Dedifferentiated amniotic fluid mesenchymal stem cell (primary cell): ENCODE data around the gene H6PD.
A peak's percentile ranks its signal among the peaks of the same experiment; 100 is the strongest.

Experiments
- DNase-seq: peaks from one replicate; pipeline ENCODE4 v3.0.0-alpha.2; 2016; ENCODE audit errors: extremely low spot score

H6PD gene

DNA sequence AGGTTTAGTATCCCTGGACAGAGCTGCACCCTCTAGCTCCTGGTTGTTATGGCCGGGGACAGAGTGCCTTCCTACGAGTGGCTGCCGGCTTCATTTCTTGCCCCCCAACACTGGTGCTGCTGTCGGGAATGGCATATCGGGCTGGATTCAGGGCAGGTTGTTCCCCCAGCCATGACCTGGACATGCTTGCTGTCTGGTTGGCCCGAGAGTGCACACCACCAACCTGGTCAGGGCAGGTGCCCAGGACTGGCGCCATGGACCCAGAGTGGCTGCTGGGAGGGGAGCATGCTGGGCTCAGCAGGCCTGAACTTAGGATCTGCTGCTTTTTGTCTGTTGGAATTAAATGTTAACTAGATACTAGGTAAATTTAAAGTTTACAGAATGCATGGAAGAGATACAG lies 21.8 kb downstream of the H6PD start:
- DNase-seq = no peak

DNA sequence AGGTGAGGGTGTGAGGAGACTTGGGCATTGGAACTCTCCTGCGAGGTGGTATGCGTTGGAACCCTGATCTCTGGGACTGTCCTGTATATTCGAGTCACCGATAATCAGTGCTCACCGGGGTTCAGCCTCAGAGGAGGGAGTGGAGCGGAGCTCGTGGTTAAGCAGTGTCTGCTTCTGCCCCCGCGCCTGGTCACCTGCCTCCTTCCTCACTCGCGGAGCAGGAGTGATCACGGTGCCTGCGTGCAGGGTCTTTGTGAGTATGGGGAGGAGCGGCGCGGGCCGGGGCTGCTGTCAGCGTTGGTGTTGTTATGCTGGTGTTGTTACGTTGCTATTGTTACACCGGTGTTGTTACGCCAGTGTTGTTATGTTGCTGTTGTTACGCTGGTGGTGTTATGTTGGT lies 23.3 kb downstream of the H6PD start:
- DNase-seq = no peak

DNA sequence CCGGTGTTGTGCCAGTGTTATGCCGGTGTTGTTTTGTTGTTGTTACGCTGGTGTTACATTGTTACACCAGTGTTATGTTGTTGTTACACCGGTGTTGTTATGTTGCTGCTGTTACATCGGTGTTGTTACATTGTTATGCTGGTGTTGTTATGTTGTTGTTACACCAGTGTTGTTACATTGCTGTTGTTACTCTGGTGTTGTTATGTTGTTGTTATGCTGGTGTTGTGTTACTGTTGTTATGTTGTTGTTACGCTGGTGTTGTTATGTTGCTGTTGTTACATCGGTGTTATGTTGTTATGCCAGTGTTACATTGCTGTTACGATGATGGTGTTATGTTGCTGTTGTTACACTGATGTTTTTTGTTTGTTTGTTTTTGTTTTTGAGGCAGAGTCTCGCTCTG lies 24.1 kb downstream of the H6PD start:
- no peak for DNase-seq

DNA sequence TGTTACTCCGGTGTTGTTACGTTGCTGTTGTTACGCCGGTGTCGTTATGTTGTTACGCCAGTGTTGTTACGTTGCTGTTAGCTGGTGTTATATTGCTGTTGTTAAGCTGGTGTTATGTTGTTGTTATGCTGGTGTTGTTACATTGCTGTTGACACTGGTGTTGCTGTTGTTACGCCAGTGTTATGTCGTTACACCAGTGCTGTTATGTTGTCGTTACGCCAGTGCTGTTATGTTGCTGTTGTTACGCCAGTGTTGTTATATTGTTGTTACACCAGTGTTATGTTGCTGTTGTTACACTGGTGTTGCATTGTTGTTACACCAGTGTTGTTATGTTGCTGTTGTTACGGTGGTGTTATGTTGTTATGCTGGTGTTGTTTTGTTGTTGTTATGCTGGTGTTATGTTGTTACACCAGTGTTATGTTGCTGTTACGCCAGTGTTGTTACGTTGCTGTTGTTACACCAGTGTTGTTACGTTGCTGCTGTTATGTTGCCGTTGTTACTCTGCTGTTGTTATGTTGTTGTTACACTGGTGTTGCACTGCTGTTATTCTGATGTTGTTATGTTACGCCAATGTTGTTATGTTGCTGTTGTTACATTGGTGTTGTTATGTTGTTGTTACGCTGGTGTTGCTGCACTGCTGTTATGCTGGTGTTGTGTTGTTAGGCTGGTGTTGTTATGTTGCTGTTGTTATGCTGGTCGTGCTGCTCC lies 25.6 kb downstream of the H6PD start:
- no peak for DNase-seq

DNA sequence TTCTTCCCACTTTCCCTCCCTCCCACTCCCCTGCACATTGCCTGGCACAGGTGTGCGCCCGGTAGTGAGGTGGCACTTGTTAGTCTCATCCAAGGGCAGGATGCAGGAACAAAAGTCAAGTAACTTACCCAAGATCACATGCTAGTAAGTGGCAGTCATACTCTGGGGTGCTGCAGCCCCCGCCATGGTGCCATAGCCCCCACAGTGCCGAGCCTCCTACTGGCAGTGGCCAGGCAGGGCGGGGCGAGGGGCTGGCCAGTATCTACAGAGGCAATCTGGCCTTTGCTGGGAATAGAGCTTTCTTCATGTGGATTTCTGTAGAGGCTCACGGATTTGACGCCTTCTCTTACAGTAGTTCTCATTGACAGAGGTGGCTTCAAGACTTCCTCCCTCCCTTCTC lies 26.9 kb downstream of the H6PD start:
- DNase-seq = no peak

DNA sequence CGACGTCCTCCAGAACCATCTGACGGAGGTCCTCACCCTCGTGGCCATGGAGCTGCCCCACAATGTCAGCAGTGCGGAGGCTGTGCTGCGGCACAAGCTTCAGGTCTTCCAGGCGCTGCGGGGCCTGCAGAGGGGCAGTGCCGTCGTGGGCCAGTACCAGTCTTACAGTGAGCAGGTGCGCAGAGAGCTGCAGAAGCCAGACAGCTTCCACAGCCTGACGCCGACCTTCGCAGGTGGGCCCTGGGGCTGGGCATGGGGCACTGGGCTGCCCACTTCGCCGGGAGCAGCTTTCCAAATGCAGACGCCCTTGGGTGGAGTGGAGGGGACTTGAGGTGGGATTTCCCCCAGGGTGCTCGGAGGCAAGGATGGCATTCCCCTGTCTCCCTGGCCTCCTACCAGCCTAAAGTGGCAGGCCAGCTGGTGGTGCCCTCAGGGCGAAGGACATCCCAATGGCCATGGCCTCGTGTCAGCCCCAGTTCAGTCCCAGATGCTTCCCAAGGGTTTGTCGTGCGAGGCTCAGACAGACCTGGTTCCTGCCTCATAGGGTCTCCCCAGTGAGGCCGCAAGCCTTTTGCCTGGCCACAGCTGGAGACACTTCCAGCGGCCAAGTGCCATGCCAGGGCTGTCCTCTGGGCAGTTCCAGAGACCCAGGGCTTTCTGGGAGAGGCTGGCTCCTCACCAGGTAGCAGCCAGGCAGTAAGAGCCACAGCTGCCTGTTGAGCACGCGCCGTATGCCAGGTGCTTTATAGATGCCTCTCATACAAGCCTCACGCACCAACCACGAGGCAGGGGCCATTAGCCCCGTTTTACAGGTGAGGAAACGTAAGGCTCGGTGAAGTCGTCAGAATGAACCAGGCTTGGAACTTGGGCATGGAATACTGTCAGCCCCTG lies 27.8 kb downstream of the H6PD start:
- DNase-seq = no peak

DNA sequence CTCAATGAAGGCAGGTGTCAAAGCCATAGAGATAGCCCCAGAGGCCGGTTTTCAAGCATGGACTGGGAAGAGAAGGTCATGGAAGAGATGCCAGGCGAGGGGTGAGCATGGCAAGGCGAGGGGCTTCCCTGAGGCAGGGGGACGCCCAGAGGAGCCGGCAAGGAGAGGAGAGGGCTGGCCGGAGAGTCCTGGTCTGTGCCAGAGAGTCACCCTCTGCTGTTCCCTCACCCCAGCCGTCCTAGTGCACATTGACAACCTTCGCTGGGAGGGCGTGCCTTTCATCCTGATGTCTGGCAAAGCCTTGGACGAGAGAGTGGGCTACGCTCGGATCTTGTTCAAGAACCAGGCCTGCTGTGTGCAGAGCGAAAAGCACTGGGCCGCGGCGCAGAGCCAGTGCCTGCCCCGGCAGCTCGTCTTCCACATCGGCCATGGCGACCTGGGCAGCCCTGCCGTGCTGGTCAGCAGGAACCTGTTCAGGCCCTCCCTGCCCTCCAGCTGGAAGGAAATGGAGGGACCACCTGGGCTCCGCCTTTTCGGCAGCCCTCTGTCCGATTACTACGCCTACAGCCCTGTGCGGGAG lies 28.8 kb downstream of the H6PD start:
- no peak for DNase-seq

DNA sequence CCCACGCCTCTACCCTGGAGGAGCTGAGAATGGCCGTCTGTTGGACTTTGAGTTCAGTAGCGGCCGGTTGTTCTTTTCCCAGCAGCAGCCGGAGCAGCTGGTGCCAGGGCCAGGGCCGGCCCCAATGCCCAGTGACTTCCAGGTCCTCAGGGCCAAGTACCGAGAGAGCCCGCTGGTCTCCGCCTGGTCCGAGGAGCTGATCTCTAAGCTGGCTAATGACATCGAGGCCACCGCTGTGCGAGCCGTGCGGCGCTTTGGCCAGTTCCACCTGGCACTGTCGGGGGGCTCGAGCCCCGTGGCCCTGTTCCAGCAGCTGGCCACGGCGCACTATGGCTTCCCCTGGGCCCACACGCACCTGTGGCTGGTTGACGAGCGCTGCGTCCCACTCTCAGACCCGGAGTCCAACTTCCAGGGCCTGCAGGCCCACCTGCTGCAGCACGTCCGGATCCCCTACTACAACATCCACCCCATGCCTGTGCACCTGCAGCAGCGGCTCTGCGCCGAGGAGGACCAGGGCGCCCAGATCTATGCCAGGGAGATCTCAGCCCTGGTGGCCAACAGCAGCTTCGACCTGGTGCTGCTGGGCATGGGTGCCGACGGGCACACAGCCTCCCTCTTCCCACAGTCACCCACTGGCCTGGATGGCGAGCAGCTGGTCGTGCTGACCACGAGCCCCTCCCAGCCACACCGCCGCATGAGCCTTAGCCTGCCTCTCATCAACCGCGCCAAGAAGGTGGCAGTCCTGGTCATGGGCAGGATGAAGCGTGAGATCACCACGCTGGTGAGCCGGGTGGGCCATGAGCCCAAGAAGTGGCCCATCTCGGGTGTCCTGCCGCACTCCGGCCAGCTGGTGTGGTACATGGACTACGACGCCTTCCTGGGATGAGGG lies 29.7 kb downstream of the H6PD start:
- no peak for DNase-seq

DNA sequence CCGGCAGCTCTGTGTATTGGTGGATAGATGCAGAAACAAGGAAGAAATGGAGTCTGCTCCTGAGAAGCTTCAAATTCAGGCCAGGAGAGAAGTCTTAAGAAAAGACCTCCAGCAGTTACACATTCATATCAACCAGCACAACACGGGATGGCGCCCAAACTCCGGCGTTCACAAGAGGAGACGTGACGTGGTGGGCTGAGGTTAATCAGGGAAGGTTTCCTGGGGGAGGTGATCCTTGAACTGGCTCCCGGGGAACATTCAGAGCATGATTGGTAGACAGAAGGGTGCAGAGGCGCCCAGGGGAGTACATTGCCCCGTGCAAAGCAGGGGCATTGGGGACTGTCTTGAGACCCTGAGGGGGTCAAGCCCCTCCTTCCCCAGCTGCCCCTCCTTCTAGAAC lies 30.5 kb downstream of the H6PD start:
- DNase-seq = no peak

DNA sequence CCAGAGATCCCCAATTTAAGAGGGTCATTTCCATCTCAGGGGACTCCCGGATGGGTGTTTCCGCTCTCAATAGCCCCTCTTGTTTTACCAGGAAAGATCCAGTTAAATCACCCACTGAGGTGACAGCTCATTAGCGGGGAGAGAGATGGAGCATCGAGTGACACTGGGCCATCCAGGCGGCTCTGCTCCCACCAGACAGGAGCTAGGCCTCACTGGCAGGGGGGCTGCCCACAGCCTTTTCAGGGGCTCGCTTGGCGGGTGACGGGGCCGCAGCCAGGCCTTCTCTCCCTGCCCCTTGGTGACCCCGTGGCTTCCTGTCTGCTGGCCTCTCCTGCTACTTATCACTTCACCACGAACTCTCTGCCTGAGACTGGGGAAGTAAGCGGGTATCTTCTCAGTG lies 31.4 kb downstream of the H6PD start:
- DNase-seq = no peak

DNA sequence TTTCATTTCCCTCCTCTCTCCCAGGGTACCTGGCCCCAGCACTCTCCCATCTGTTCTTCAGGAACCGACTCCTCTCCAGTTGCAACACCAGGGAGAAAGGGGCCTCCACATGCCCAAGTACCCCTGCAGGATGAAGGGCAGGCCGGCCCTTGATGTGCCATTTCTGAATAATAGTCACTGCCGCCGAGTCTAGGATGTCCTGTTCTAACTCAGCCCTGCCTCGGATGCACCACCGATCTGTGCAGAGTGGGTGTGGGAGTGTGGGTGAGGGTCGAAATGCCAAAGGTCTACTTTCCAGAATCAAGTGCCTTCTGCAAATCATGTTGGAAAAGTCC lies 32.7 kb downstream of the H6PD start:
- no peak for DNase-seq

DNA sequence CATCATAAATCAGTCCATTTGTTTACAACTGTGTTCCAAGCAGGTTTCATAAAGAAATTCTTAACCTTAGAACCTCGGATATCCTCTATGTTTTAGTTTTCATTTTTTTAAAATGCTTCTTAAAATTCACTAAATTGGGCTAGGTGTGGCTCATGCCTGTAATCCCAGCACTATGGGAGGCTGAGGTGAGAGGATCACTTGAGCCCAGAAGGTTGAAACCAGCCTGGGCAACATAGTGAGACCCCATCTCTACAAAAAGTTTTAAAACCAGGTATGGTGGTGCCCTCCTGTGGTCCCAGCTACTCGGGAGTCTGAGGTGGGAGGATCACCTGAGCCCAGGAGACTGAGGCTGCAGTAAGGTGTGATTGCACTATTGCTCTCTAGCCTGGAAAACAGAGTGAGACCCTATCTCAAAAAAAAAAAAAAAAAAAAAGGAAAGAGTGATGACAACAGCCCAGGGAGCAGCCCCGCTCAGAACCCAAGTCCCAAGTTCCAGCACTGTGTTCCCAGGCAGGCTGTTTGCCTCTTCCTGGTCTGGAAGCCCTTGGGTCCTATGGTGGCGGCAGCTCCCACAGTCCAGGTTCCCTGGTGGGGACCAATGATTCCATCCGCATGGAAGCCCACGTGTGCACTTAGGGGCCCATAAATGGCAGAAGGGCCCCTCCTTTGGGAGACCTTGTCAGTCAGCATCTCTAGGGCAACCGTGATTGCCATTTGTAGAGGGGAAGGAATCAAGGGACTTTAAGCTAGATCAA lies 33.4 kb downstream of the H6PD start:
- no peak for DNase-seq

DNA sequence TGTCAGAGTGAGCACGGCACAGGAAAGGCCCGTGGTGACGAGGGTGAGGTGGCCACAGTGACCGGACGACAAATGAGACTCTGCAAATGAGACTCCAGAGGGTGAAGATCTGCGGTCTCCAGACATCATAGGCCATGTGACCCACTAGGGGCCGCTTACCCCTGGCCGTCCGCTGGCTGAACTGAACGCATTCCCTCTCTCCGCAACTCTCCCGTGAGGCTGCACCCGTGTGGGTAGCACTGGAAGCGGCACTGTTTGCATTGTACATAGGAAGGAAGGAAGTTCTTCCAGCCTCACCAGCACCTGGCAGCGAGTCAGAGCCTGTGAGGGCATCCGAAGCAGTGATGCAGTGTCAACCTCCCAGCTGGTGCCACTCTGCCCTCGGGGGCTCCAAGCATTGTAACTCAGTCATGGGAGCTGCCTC lies 34.5 kb downstream of the H6PD start:
- DNase-seq = no peak

DNA sequence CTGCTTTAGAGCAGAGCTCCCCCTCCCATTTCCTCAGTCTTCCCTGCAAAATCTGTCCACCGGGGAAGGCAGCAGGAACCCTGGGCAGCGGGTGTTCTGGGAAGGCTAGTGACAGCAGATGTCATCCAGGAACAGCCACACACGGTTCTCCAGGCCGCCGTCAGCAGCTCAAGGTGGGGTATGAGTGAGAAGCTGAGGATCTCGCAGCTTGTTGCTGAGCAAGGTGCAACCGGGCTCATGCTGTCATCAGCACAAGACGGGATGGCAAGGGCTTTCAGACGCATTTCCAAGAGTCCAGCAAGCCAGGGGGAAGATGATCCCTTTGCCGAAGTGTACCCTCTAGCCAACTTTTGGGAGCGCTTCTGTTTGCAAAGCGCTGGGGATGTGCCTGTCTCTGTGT lies 35.1 kb downstream of the H6PD start:
- no peak for DNase-seq

DNA sequence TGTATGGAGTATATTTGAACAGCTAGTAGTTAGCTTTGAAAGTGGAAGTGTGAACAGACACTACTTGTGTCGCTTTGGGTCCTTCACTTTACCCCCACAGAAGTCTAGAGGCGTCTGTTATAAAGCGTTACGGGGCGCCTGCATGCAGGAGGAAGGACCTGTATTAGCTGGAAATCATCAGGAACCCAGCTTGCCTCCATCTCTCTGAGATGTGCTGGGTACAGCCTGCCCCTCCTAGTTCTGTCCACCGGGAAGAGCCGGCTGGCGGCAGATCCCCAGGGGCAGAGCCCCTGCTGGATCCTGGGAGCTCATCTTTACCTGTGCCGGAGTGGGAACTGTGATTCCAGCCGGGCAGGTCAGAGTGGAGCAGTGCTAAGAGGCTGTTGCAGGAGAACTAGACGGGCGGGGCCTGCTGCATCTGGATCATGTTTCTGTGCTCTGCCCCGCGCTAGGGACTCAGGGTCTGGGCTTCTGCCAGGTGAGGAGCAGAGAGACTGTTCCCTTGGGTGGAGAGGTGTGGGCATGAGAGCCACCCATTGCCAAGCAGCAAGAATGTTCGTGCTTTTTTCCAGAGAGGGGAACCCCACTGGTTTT lies 35.8 kb downstream of the H6PD start:
- no peak for DNase-seq

DNA sequence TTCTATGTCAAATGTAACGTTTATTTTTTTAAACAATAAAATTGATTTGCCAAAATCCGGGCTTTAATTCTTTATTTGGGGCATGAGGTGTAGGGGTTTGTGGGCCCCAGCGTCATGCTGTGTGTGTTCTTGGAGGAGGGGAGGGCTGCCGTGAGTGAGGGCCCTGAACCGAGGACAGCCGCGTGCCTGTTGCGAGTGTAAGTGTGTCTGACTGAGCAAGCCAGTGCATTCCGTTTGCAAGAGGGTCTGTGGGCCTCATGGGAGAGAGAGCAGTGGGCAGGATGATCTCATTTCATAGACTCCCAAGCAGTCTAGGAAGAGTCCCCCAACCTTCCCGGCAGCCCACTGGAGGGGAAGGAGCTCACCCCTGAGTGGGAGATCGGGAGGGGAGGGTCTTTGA lies 36.7 kb downstream of the H6PD start:
- no peak for DNase-seq

DNA sequence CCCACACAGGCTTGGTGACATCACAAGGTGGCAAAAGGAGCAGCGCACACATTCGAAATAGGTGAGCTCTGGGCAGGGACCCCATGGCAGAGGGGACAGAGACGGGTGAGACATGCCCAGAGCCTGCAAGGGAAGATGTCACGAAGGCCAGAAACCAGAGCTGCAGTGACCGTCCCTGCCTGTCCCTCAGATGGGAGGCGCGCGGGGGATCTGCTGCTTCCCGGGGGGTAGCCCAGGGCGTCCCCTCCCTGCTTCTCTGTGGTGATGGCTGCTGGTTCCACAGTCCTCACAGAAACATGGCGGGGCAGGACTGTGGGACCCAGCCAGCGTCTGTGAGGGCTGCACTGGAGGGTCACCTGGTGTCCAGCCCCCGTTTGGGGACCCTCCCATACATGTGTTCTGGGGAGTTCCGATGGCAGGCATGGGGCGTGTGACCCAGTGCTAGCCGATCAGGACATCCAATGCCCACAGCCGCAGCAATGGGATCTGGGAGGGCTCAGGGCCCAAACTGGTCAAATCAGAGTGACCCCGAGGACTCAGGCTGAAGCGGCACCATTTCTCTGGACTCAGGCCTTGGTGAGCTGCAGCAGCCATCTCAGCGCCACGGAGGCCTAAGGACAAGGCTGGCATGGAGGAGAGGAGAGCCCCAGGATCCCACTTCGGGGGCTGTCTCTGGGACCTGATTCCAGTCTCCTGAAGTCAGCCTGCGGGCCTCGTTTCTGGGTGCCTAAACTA lies 37.5 kb downstream of the H6PD start:
- no peak for DNase-seq

DNA sequence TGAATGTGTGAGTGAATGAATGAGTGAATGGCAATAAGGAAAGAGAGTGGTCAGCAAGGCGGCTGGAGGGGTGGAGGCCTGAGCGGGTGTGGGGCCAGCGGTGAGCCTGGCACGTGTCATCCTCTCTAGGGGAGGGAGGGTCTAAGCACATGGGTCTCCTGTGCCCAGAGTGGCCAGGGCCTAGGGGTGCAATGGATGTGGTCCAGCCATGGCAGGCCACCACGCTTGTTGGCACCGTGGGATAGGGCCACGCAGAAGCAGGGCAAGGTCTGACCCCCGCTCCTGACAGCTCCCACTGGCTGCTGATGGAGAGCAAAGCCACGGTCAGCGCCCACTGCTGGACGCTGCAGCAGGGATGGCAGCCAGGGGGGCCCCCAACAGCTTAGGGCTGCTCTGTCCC lies 38.6 kb downstream of the H6PD start:
- no peak for DNase-seq

DNA sequence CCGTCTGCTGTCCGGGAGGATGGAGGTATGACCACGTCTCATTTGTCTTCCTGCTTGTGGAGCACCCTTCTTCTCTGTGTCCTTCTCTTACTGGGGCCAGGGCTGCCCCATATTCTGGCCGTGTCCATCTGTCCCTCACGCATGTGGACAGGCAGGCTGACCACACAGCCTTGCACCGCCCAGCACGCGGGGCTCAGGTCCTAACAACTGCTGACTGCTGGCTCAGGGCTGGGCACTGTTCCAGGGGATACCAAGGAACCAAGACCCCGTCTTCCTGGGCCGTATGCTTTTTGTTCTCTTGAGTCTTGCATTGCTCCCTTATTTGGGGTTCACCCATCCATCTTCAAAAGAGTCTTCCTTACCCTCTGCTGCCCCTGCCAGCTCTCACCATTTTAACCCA lies 40.6 kb downstream of the H6PD start:
- DNase-seq = no peak

DNA sequence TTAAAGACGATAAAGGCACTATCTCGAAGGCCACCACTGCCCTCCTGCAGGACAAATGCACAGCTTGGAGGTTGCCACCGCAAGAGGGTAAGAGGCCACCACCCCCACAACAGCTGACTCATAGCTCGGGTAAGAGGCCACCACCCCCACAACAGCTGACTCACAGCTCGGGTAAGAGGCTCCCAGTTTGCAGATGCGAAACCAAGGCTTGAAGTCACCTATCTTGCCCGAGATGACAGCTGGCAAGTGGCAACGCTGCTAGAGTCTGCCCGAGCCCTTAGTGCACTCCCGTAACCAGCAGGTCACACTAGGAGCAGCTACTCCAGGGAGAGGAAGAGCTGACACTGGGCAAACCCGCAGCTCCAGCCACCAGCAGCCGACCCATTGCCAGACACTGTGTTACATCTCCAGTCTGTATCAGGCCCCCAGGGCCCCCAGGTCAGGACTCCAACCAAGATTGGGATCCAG lies 41.0 kb downstream of the H6PD start:
- DNase-seq = peak; percentile 73
